ENCODE data around the gene PHLDB2. TPM values are rescaled to one million over a fixed set of nuclear protein-coding genes. Genes with fewer than 3 reads are reported as not detected.

The PHLDB2 gene
- total RNA-seq, 6 donors from 2014 or later: 22.4 to 67.1 (median 42.7) TPM

- Histone ChIP-seq H3K4me3 (no peak overlapping the region), H3K4me1 (peaks cover 0 to 3% (median 0%) of the 10 kb centered on the region in 4 donors), H3K27me3 (no peaks in the 10 kb centered on the region), H3K36me3 (no peaks in the 10 kb centered on the region), H3K27ac (no peak overlapping the region), H3K9me3 (no peaks in the 10 kb centered on the region)
- TF ChIP-seq POLR2AphosphoS5 (IDR thresholded peaks at IDR 0.05) (no peak), POLR2A (IDR thresholded peaks at IDR 0.05) (no peak), CTCF (IDR thresholded peaks at IDR 0.05) (no peak), EP300 (IDR thresholded peaks at IDR 0.05) (no peak)
- 39 to 47% methylated on average over 2 of the region's 2 CpGs for WGBS, 2 donors
- DNase-seq: no peak
- peak in 1 of 2 donors; percentile 34 for ATAC-seq (ENCODE audit: low FRiP score in 2 of 2)
These were observed 12.3 kb upstream of the PHLDB2 start for GRCh38 chr3:111846717-111847116.

- no peaks in the 10 kb centered on the region for H3K27me3 ChIP-seq
- no peak overlapping the region for H3K27ac ChIP-seq
- no peak for TF ChIP-seq POLR2A (IDR thresholded peaks at IDR 0.05)
- no peak for TF ChIP-seq EP300 (IDR thresholded peaks at IDR 0.05)
- no peak for TF ChIP-seq CTCF (IDR thresholded peaks at IDR 0.05)
- DNase-seq (no peak), ATAC-seq (ENCODE audit: low FRiP score in 2 of 2) (no peak)
- H3K36me3 ChIP-seq: no peaks in the 10 kb centered on the region
- WGBS, 2 donors: 89 to 95% methylated on average over 1 of the region's 1 CpG
- H3K4me3 ChIP-seq: no peak overlapping the region
- peaks cover 0 to 10% (median 0%) of the 10 kb centered on the region in 4 donors for H3K4me1 ChIP-seq
- no peaks in the 10 kb centered on the region for H3K9me3 ChIP-seq
These were observed 10.8 kb upstream of the PHLDB2 start for GRCh38 chr3:111848283-111848682.

DNA sequence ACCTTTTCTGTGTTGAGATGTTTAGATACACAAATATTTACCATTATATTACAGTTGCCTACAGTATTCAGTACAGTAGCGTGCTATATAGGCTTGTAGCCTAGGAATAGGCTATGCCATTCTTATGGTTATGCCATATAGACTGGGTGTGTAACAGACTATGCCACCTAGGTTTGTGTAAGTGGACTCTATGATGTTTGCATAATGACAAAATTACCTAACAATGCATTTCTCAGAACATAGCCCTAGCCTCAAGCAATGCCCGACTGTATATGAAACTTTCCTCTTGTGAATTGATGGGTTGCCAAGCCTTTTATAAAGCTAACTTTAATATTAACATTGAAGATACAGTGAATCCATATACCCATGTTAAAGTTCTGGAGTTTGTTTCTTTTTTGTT lies 10.3 kb upstream of the PHLDB2 start:
- no peak overlapping the region for H3K4me3 ChIP-seq
- H3K27ac ChIP-seq: no peak overlapping the region
- H3K9me3 ChIP-seq: no peaks in the 10 kb centered on the region
- H3K4me1 ChIP-seq: peaks cover 0 to 10% (median 0%) of the 10 kb centered on the region in 4 donors
- 30 to 32% methylated on average over 2 of the region's 2 CpGs for WGBS, 2 donors
- DNase-seq (no peak), ATAC-seq (ENCODE audit: low FRiP score in 2 of 2) (no peak)
- H3K27me3 ChIP-seq: no peaks in the 10 kb centered on the region
- TF ChIP-seq POLR2AphosphoS5 (IDR thresholded peaks at IDR 0.05) (no peak), EP300 (IDR thresholded peaks at IDR 0.05) (no peak), CTCF (IDR thresholded peaks at IDR 0.05) (no peak), POLR2A (IDR thresholded peaks at IDR 0.05) (no peak)
- no peaks in the 10 kb centered on the region for H3K36me3 ChIP-seq

DNA sequence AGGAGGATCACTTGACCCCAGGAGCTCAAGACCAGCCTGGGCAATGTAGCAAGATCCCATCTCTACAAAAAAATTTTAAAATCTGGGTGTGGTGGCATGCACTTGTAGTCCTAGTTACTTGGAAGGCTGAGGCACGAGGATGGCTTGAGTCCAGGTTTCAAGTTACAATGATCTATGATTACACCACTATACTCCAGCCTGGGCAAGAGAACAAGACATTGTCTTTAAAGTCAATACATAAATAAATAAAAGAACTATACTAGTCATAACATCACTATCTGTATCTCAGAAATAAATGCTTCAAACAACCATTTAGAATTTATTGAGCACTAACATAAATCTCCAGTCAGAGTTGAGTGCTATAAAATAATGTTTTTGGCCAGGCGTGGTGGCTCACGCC lies 8.5 kb upstream of the PHLDB2 start:
- ATAC-seq (ENCODE audit: low FRiP score in 2 of 2): peak in 1 of 2 donors; percentile 33
- WGBS, 2 donors: 76 to 79% methylated on average over 3 of the region's 3 CpGs
- no peaks in the 10 kb centered on the region for H3K27me3 ChIP-seq
- H3K9me3 ChIP-seq: no peaks in the 10 kb centered on the region
- H3K36me3 ChIP-seq: no peaks in the 10 kb centered on the region
- no peak overlapping the region for H3K4me3 ChIP-seq
- TF ChIP-seq POLR2AphosphoS5 (IDR thresholded peaks at IDR 0.05) (no peak), CTCF (IDR thresholded peaks at IDR 0.05) (no peak), EP300 (IDR thresholded peaks at IDR 0.05) (no peak)
- H3K27ac ChIP-seq: no peak overlapping the region
- no peak for DNase-seq
- peaks cover 0 to 10% (median 0%) of the 10 kb centered on the region in 4 donors for H3K4me1 ChIP-seq

DNA sequence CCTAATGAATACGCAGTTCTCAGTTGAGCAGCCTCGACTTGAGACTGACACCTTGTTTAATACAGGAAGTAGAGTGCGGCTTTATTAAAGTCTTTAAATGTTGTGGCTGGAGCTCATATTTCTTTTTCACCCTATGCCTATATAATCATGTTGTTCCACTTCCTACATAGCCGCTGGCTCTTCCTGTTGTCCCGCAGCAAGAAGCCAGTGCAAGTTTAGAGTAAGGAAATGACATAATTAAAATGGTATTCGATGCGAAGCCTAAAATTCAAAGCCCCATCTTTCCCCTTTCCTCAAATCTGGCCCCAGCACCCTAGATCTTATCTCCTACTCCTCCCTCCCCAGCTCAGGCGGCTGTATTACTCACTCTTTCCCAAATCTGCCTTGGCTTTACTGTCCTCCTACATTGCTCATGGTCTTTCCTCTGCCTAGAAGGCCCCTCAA lies 7.5 kb upstream of the PHLDB2 start:
- no peak for TF ChIP-seq CTCF (IDR thresholded peaks at IDR 0.05)
- no peak for TF ChIP-seq POLR2A (IDR thresholded peaks at IDR 0.05)
- no peak for TF ChIP-seq EP300 (IDR thresholded peaks at IDR 0.05)
- TF ChIP-seq POLR2AphosphoS5 (IDR thresholded peaks at IDR 0.05): no peak
- DNase-seq (no peak), ATAC-seq (ENCODE audit: low FRiP score in 2 of 2) (peak in 1 of 2 donors; percentile 84)
- no peaks in the 10 kb centered on the region for H3K27me3 ChIP-seq
- peak overlapping the region in 2 of 4 donors; percentile 4 to 55 for H3K27ac ChIP-seq
- 40 to 42% methylated on average over 8 of the region's 8 CpGs for WGBS, 2 donors
- no peak overlapping the region for H3K4me3 ChIP-seq
- H3K9me3 ChIP-seq: no peaks in the 10 kb centered on the region
- no peaks in the 10 kb centered on the region for H3K36me3 ChIP-seq
- peaks cover 0 to 10% (median 0%) of the 10 kb centered on the region in 4 donors for H3K4me1 ChIP-seq

Measured in upper lobe of left lung (tissue), 6 donors.